ENCODE data around the gene CACNG3.
A peak's percentile ranks its signal among the peaks of the same experiment; 100 is the strongest.
"Not testable (repeated sequence)": the region's sequence is repeated elsewhere in the genome, so short reads cannot be mapped to it uniquely, and the experiment has no call there.

The CACNG3 gene

DNA sequence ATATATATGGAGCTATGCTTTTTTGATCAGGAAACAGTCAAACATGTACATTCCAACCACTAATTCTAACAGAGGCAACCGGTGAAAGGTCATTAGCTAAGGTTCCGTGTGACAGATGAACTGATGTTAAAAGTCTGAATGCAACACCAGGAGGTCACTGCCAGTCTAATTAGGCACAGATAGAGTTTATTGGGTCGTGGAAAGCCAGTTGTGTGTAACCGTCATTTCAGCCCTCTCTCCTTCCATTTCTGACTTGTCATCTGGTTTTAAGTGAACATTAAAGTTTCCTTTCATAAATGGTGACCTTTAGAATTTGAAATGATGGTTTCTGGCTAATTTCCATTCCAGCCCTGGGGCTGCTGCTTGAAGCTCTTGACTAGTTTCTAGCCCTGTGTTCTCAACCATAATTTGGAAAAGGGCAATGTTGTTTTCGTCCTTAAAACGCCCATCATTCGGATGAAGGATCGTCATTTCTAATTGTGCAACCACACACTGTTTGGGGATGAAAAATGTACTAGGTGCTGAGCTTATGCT, 23.9 kb downstream of the CACNG3 start:
- no peak for DNase-seq (ENCODE audit: low read depth in 2 of 2)

- no peak for DNase-seq (ENCODE audit: low read depth in 2 of 2)
Measured at GRCh38 chr16:24281466-24281865, 25.3 kb downstream of the CACNG3 start.

DNA sequence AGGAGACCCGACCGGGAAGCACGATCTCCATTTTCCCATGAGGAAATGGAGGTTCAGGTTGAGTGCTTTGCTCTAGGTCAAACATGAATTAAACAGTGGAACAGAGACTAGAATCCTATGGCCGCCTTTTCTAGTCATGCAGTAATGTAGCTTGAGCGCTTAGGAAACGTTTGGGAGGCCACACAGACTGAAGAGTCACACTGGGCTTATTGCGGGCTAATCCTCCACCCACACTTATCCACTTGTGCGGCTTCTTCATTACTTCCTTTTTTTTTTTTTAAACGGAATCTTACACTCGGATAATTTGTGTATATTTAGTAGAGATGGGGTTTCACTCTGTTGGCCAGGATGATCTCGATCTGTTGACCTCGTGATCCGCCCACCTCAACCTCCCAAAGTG, 26.0 kb downstream of the CACNG3 start:
- DNase-seq (ENCODE audit: low read depth in 2 of 2), result no peak

DNA sequence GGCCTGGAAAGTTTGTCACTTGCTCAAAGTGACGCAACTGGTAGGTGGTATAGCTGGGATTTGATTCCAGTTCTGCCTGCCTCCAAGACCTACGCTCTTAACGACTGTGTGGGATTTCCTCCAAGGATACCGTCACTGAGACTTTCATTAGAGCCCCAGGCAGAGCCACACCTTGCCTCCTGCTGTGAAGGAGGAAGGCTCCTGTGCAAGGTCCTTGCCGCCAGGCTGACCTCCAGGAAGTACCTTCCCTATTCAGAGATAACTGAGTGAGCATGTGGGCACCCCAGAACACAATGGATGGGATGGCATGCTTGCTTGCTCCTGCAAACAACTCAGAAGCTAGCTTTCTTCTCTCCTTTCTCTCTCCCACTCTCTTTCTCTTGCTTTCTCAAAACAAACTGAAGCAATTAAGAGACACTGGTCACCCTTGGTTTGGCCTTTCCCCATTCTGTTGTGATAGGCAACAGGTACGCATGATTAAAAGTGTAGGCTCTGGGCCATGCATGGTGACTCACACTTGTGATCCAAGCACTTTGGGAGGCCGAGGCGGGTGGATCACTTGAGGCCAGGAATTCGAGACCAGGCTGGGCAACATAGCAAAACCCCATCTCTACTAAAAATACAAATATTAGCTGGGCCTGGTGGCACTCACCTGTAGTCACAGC, 30.7 kb downstream of the CACNG3 start:
- no peak for DNase-seq (ENCODE audit: low read depth in 2 of 2)

- DNase-seq (ENCODE audit: low read depth in 2 of 2), result no peak
Measured at GRCh38 chr16:24288516-24288915, 32.4 kb downstream of the CACNG3 start.

GRCh38 chr16:24289166-24289700, 33.1 kb downstream of the CACNG3 start:
- DNase-seq (ENCODE audit: low read depth in 2 of 2), result no peak

GRCh38 chr16:24291932-24292331, 35.8 kb downstream of the CACNG3 start:
- no peak for DNase-seq (ENCODE audit: low read depth in 2 of 2)

DNA sequence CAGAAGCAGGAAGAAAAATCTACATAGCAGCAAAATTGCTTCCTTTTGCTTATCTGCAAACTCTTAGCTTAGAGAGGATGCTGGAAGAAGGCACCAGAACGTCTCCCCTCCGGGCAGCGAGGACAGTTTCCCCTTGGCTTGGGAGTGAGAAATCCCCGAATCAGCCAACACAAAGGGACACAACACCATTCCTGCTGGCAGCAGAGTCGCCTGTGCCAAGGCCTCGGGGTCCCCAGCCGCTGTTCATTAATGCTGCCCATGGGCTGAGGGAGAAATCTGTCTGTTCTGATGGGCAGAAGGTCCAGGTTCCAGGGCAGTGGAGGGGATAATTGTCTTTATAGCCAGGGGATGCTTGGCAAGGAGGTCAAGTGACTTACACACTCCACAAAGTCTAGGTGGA, 38.0 kb downstream of the CACNG3 start:
- no peak for DNase-seq (ENCODE audit: low read depth in 2 of 2)

- no peak for DNase-seq (ENCODE audit: low read depth in 2 of 2)
Measured at GRCh38 chr16:24297375-24297774, 41.2 kb downstream of the CACNG3 start.

- no peak for DNase-seq (ENCODE audit: low read depth in 2 of 2)
Measured at GRCh38 chr16:24298548-24299167, 42.5 kb downstream of the CACNG3 start.

DNA sequence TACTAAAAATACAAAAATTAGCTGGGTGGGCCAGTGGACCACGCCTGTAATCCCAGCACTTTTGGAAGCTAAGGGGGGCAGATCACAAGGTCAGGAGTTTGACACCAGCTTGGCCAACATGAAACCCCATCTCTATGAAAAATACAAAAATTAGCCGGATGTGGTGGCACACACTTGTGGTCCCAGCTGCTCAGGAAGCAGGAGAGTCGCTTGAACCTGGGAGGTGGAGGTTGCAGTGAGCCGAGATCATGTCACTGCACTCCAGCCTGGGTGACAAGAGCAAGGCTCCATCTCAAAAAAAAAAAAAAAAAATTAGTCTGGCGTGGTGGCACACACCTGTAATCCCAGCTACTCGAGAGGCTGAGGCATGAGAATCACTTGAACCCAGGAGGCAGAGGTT, 44.6 kb downstream of the CACNG3 start:
- not testable (repeated sequence) for DNase-seq (ENCODE audit: low read depth in 2 of 2)

GRCh38 chr16:24302636-24303035, 46.5 kb downstream of the CACNG3 start:
- DNase-seq (ENCODE audit: low read depth in 2 of 2), result no peak

GRCh38 chr16:24308200-24308599, 52.1 kb downstream of the CACNG3 start:
- no peak for DNase-seq (ENCODE audit: low read depth in 2 of 2)

DNA sequence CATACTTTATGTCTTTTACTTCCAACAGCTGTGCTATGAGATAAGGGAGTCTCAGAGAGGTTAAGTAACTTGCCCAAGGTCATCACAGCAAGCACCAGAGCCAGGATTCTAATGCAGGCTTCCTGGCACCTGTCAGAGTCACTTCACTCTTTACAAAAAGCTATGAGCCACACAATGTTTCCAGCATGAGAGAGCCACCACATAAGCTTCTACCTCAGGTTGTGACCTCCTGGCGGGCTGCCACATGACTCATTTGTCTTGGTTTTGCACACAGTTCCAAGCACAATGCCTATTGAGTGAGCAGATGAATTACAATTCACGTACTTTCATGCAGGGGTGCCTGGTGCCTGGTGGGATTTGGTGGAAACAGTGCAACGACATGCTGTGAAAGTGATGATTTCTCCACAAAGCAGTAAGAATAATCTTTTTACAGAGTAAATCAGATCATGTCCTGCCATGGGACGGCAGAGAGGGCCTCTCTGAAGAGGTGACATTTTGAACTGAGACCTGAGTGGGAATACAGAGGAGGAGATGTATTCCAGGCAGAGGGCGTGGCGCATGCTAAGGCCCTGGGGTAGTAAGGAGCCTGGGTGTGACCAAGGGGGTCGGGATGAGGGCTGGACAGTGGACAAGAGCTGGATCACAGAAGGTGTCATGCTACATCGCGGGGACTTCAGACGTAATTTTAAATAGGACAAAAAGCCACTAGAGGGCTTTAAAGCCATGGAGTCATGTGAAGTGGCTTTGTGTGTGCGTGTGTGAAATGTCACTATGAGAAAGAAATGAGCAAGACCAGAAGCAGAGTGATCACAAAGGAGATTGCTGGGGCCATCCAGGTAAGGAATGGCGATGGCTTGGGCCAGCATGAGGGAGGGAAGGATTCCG, 53.4 kb downstream of the CACNG3 start:
- peak; percentile 17 to 55 for DNase-seq (ENCODE audit: low read depth in 2 of 2)

DNA sequence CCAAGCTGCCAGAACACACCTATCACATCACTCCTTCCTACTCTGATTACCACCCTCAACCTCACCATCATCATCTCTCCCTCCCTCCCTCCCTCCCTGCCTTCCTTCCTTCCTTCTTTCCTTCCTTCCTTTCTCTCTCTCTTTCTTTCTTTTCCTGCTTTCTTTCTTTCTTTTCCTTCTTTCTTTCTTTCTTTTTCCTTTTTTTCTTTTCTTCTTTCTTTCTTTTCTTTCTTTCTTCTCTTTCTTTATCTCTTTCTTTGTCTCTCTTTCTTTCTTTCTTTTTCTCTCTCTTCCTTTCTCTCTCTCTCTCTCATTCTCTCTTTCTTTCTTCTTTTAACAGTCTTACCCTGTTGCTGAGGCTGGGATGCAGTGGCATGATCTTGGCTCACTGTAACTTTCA, 59.2 kb downstream of the CACNG3 start:
- DNase-seq (ENCODE audit: low read depth in 2 of 2), result no peak

DNA sequence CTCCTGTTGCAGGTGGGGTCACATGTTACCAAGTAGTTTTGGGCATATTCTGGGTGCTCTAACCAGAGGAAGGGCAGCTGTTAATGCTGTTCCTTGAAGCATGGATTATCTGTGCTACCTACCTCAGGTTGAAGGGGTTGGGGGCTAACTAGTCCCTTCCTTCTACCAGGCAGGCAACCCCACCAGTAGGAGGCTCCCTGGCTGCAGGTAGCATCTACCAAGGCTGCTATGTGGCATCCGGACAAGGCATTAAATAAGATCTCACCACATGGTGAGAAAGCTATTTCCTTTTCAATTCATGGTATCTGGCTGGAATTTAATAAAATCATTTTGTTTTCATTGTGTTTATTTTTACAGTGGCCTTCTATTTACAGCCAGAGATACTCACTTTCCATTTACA, 62.5 kb downstream of the CACNG3 start:
- no peak for DNase-seq (ENCODE audit: low read depth in 2 of 2)

DNA sequence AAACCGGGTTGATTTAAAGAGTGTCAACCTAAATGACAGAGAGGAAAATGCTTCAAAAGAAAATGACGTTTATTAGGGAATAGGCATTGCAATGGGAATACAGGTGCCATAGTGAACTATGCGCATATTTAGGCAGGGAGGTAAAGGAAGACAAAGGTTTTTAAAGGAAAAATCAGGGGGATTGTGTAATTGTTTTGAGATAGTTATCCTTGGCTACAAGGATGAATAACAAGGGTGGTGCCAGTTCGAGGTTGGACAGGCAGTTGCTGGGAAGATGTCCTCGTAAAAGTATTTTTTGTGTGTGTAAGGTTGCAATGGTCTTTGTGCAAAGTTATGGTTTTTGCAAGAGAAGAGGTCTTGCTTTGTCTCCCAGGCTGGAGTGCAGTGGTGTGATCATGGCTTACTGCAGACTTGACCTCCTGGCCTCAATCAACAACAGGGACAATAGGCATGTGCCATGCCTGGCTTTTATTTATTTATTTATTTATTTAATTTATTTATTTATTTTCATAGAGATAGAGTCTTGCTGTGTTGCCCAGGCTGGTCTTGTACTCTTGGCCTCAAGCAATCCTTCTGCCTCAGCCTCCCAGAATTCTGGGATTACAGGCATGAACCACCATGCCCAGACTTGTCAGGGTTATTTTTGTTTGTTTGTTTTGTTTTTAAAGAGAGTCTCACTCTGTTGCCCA, 63.1 kb downstream of the CACNG3 start:
- DNase-seq (ENCODE audit: low read depth in 2 of 2), result no peak

DNA sequence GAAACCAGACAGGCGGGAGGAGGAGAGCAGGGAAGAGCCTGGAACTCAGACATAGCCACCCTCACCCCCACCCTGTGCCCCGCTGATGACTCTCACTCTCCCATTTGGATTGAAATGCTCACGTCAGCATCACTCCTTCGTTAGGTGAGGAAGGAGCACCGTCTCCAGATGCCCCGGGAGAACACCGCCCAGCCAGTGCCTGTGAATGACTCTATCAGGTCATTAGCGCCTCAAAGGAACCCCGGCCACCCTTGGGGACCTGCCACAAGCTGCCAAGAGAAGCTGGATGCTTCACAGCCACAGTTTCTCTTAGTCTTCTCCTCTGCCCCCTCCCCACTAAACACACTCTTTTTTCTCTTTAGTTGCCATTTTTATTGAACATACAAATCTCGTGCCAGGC, 66.0 kb downstream of the CACNG3 start:
- no peak for DNase-seq (ENCODE audit: low read depth in 2 of 2)

GRCh38 chr16:24324421-24324820, 68.3 kb downstream of the CACNG3 start:
- DNase-seq (ENCODE audit: low read depth in 2 of 2), result no peak

GRCh38 chr16:24328835-24329452, 72.8 kb downstream of the CACNG3 start:
- no peak for DNase-seq (ENCODE audit: low read depth in 2 of 2)

- DNase-seq (ENCODE audit: low read depth in 2 of 2), result no peak
Measured at GRCh38 chr16:24332178-24332577, 76.0 kb downstream of the CACNG3 start.

Data from stimulated activated CD8-positive, alpha-beta memory T cell treated with anti-CD3 and anti-CD28 coated beads, Interleukin-2, amount 100 ng/mL, for 48 hours (primary cell).